Measurements from ENCODE around the gene NEMF.
"Not testable (repeated sequence)": the region's sequence is repeated elsewhere in the genome, so short reads cannot be mapped to it uniquely, and the experiment has no call there.

Gene NEMF

GRCh38 chr14:49876563-49877127 lies 24.1 kb upstream of the NEMF start:
- DNase-seq (ENCODE audit: low read depth in 2 of 2), result no peak

GRCh38 chr14:49875640-49876198 lies 23.1 kb upstream of the NEMF start:
- no peak for DNase-seq (ENCODE audit: low read depth in 2 of 2)

- DNase-seq (ENCODE audit: low read depth in 2 of 2), result not testable (repeated sequence)
Measured at GRCh38 chr14:49873548-49873947, 21.0 kb upstream of the NEMF start.

GRCh38 chr14:49870908-49871307 lies 18.3 kb upstream of the NEMF start:
- DNase-seq (ENCODE audit: low read depth in 2 of 2), result no peak

- DNase-seq (ENCODE audit: low read depth in 2 of 2), result no peak
Measured at GRCh38 chr14:49868720-49869114, 16.1 kb upstream of the NEMF start.

- DNase-seq (ENCODE audit: low read depth in 2 of 2), result peak; percentile 69 to 77
Measured at GRCh38 chr14:49867831-49868719, 15.5 kb upstream of the NEMF start.

GRCh38 chr14:49865431-49865859 lies 12.9 kb upstream of the NEMF start:
- DNase-seq (ENCODE audit: low read depth in 2 of 2), result no peak

GRCh38 chr14:49863487-49864281 lies 11.1 kb upstream of the NEMF start:
- no peak for DNase-seq (ENCODE audit: low read depth in 2 of 2)

GRCh38 chr14:49862089-49862673 lies 9.6 kb upstream of the NEMF start:
- peak; percentile 73 to 74 for DNase-seq (ENCODE audit: low read depth in 2 of 2)

- peak; percentile 87 to 90 for DNase-seq (ENCODE audit: low read depth in 2 of 2)
Measured at GRCh38 chr14:49861699-49862088, 9.1 kb upstream of the NEMF start.

GRCh38 chr14:49860988-49861698 lies 8.6 kb upstream of the NEMF start:
- DNase-seq (ENCODE audit: low read depth in 2 of 2), result no peak

GRCh38 chr14:49858383-49858782 lies 5.8 kb upstream of the NEMF start:
- no peak for DNase-seq (ENCODE audit: low read depth in 2 of 2)

- no peak for DNase-seq (ENCODE audit: low read depth in 2 of 2)
Measured at GRCh38 chr14:49857427-49858003, 4.9 kb upstream of the NEMF start.

GRCh38 chr14:49853572-49854375 lies 1.2 kb upstream of the NEMF start:
- peak; percentile 44 to 47 for DNase-seq (ENCODE audit: low read depth in 2 of 2)

- no peak for DNase-seq (ENCODE audit: low read depth in 2 of 2)
Measured at GRCh38 chr14:49853158-49853477, 530 bp upstream of the NEMF start.

- no peak for DNase-seq (ENCODE audit: low read depth in 2 of 2)
Measured at GRCh38 chr14:49851813-49852212, 775 bp downstream of the NEMF start.

- no peak for DNase-seq (ENCODE audit: low read depth in 2 of 2)
Measured at GRCh38 chr14:49849213-49849847, 3.3 kb downstream of the NEMF start.

- no peak for DNase-seq (ENCODE audit: low read depth in 2 of 2)
Measured at GRCh38 chr14:49828640-49829039, 23.9 kb downstream of the NEMF start.

- DNase-seq (ENCODE audit: low read depth in 2 of 2), result no peak
Measured at GRCh38 chr14:49820176-49820575, 32.4 kb downstream of the NEMF start.

GRCh38 chr14:49816844-49817243 lies 35.7 kb downstream of the NEMF start:
- no peak for DNase-seq (ENCODE audit: low read depth in 2 of 2)
